MM.1S (cell line): ENCODE measurements around the gene CNPY2.

Experiments used
- EZH2 ChIP-seq: fragments of 300-600 bp; sonication (generic); optimal IDR thresholded peaks from 2 replicates; pipeline ENCODE3; 2017; ENCODE audit warnings: low read depth, mild to moderate bottlenecking, antibody characterized with exemption, low read length, mixed read lengths
- EZH2phosphoT487 ChIP-seq: fragments of 300-600 bp; sonication (generic); IDR thresholded peaks from 2 replicates; pipeline ENCODE4 v1.6.1; 2018; ENCODE audit warnings: antibody characterized with exemption, low read length
- TF ChIP-seq, protein P1 (sequence below): fragments of 300-600 bp; sonication (generic); IDR thresholded peaks from 2 replicates; pipeline ENCODE4 v1.5.1; 2016; ENCODE audit warnings: antibody characterized with exemption, low read length, mixed read lengths

DNA sequence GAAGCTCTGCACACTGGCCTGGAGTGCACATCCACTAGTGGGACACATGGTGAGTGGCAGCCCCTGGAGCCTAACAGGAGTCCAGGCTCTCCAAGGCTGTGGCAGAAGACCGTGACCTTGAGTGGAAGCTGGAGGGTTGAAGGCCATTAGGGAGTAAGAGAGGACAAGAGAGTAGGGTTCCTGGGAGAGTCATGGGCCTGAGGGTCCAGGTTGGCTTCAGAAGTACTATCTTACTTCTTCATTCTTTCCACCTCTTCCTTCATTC, 23.3 kb upstream of the CNPY2 start:
- TF ChIP-seq, protein P1, sequence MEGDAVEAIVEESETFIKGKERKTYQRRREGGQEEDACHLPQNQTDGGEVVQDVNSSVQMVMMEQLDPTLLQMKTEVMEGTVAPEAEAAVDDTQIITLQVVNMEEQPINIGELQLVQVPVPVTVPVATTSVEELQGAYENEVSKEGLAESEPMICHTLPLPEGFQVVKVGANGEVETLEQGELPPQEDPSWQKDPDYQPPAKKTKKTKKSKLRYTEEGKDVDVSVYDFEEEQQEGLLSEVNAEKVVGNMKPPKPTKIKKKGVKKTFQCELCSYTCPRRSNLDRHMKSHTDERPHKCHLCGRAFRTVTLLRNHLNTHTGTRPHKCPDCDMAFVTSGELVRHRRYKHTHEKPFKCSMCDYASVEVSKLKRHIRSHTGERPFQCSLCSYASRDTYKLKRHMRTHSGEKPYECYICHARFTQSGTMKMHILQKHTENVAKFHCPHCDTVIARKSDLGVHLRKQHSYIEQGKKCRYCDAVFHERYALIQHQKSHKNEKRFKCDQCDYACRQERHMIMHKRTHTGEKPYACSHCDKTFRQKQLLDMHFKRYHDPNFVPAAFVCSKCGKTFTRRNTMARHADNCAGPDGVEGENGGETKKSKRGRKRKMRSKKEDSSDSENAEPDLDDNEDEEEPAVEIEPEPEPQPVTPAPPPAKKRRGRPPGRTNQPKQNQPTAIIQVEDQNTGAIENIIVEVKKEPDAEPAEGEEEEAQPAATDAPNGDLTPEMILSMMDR: no peak
- TF ChIP-seq EZH2 (no peak), EZH2phosphoT487 (no peak)
